K562 (cell line): ENCODE measurements around the gene NUBP2. TPM values are rescaled to one million over a fixed set of nuclear protein-coding genes. Genes with fewer than 3 reads are reported as not detected.
A peak's percentile ranks its signal among the peaks of the same experiment; 100 is the strongest.

Experiments
- ATAC-seq: fragments of 200-7000 bp; cut with Tn5 transposase; 3 replicates; pipeline ENCODE4 v1.9.1; 2020; ENCODE audit warnings: moderate library complexity
- BruUV-seq: library from RNA; stranded (reverse); fragments of 400-500 nt; replicated peaks from 2 replicates; lab custom pipeline; 2021; lab: Mats Ljungman, UMichigan
- CTCF ChIA-PET: fragments of 300-600 bp; formaldehyde crosslinking; extraction: SDS; loops from one replicate; lab custom pipeline; 2021; ENCODE audit warnings: low intra/inter-chr PET ratio; lab: Yijun Ruan, JAX
- POLR2A ChIA-PET: fragments of 300-600, 350-650 bp; sonication (Branson Sonifier 250); formaldehyde crosslinking; extraction: SDS; loops from one replicate; lab custom pipeline; 2021; ENCODE audit warnings: antibody characterized with exemption, inconsistent platforms; lab: Yijun Ruan, JAX
- DNase-seq, 4 experiments: peaks; one replicate each; pipeline versions ENCODE4 v3.0.0 to v3.0.0-alpha.2; 2011 to 2018; ENCODE audit warnings: low spot score in 3 of 4, mixed read lengths in 3 of 4; ENCODE audit errors: extremely low read depth in 1 of 4
- FAIRE-seq: peaks from 2 replicates; lab custom pipeline; 2011; peaks lifted over from hg19 to GRCh38; lab: Jason Lieb, UNC
- H2AFZ ChIP-seq: 2 replicates; pipeline ENCODE4 v1.6.0; 2011; ENCODE audit warnings: low read depth, low read length, control low read depth, inconsistent platforms
- H3K27ac ChIP-seq: fragments of 200-600 bp; 3 replicates; pipeline ENCODE4 v1.8.0; 2011; ENCODE audit warnings: low read depth, mild to moderate bottlenecking, control low read depth, inconsistent platforms, low read length, moderate library complexity, mixed read lengths; ENCODE audit errors: extremely low read depth
- H3K27me3 ChIP-seq, 2 experiments: fragments of 300-600 bp in 1 of 2; 2 replicates in 1 of 2; 3 replicates in 1 of 2; pipeline versions ENCODE4 v1.6.0 to v1.8.0; 2011; ENCODE audit warnings: inconsistent platforms in 2 of 2, low read length in 2 of 2, mild to moderate bottlenecking in 1 of 2, mixed read lengths in 1 of 2, moderate library complexity in 1 of 2; ENCODE audit not compliant: control insufficient read depth in 2 of 2, insufficient read depth in 2 of 2
- H3K36me3 ChIP-seq: fragments of 300-600 bp; 3 replicates; pipeline ENCODE4 v1.8.0; 2011; ENCODE audit warnings: mild to moderate bottlenecking, low read length, inconsistent platforms; ENCODE audit not compliant: control insufficient read depth, insufficient read depth
- H3K4me1 ChIP-seq, 2 experiments: fragments of 200-600 bp in 1 of 2; replicated peaks in 1 of 2; 2 replicates in 1 of 2; 3 replicates in 1 of 2; pipeline versions ENCODE4 v1.5.1 to v1.8.0; 2011; ENCODE audit warnings: inconsistent platforms in 2 of 2, low read length in 2 of 2, mild to moderate bottlenecking in 1 of 2, mixed read lengths in 1 of 2, moderate library complexity in 1 of 2; ENCODE audit not compliant: control insufficient read depth in 2 of 2, insufficient read depth in 2 of 2
- H3K4me2 ChIP-seq: 2 replicates; pipeline ENCODE4 v1.6.1; 2011; ENCODE audit warnings: low read length, control low read depth, inconsistent platforms, mixed read lengths; ENCODE audit not compliant: insufficient read depth
- H3K4me3 ChIP-seq: fragments of 200-600 bp; sonication (generic), shearing (Covaris generic); 2 replicates; pipeline ENCODE4 v1.5.1; 2016; ENCODE audit warnings: control low read depth, inconsistent platforms
- H3K79me2 ChIP-seq: fragments of 200-600 bp; 3 replicates; pipeline ENCODE4 v1.8.0; 2011; ENCODE audit warnings: low read length, inconsistent platforms; ENCODE audit not compliant: control insufficient read depth, insufficient read depth
- H3K9ac ChIP-seq, 2 experiments: 2 replicates each; pipeline versions ENCODE4 v1.6.0 to v1.6.1; 2011; ENCODE audit warnings: low read depth in 2 of 2, low read length in 2 of 2, control low read depth in 1 of 2, inconsistent platforms in 1 of 2, mild to moderate bottlenecking in 1 of 2, mixed read lengths in 1 of 2; ENCODE audit not compliant: insufficient read depth in 1 of 2
- H3K9me1 ChIP-seq: one replicate; pipeline ENCODE4 v1.6.0; 2011; ENCODE audit warnings: inconsistent platforms, mild to moderate bottlenecking, low read length, moderate library complexity; ENCODE audit not compliant: control insufficient read depth, insufficient read depth
- H3K9me3 ChIP-seq: replicated peaks from 2 replicates; pipeline ENCODE4 v1.5.1; 2011; ENCODE audit warnings: low read depth, low read length, inconsistent platforms; ENCODE audit not compliant: control insufficient read depth, insufficient read depth
- H4K20me1 ChIP-seq: replicated peaks from 2 replicates; pipeline ENCODE4 v1.6.1; 2011; ENCODE audit warnings: low read length, inconsistent platforms, mixed read lengths; ENCODE audit not compliant: control insufficient read depth, insufficient read depth
- CC2D1A ChIP-seq: fragments of 450-650 bp; IDR thresholded peaks from 2 replicates; pipeline ENCODE4 v1.6.1; 2017; ENCODE audit warnings: mild to moderate bottlenecking
- GTF2B ChIP-seq: IDR thresholded peaks from 2 replicates; pipeline ENCODE4 v1.6.1; 2011; ENCODE audit not compliant: insufficient read length; ENCODE audit errors: extremely low read depth
- HBP1 ChIP-seq: fragments of 450-650 bp; formaldehyde crosslinking; IDR thresholded peaks from 2 replicates; pipeline ENCODE4 v1.4.0; 2022; ENCODE audit warnings: missing genetic modification characterization
- KDM1A ChIP-seq, 2 experiments: fragments of 450-650 bp; IDR thresholded peaks; 2 replicates each; pipeline ENCODE4 v1.6.1; 2016; ENCODE audit warnings: mild to moderate bottlenecking in 2 of 2
- POLR2G ChIP-seq: fragments of 200-400 bp; formaldehyde crosslinking; IDR thresholded peaks from 2 replicates; pipeline ENCODE4 v1.6.1; 2017; ENCODE audit warnings: low read depth, mild to moderate bottlenecking, antibody characterized with exemption, low read length, moderate library complexity
- POLR3G ChIP-seq: IDR thresholded peaks from 2 replicates; pipeline ENCODE4 v1.6.1; 2011; ENCODE audit not compliant: insufficient read length, insufficient replicate concordance; ENCODE audit errors: extremely low read depth
- PTTG1 ChIP-seq: fragments of 450-650 bp; IDR thresholded peaks from 2 replicates; pipeline ENCODE4 v1.6.1; 2016; ENCODE audit warnings: low read depth, mild to moderate bottlenecking, missing genetic modification characterization, missing compliant biosample characterization
- RBFOX2 ChIP-seq: fragments of 200-400 bp; formaldehyde crosslinking; IDR thresholded peaks from 2 replicates; pipeline ENCODE4 v1.6.1; 2017; ENCODE audit warnings: low read depth, mild to moderate bottlenecking, low read length, moderate library complexity
- SNIP1 ChIP-seq: fragments of 450-650 bp; IDR thresholded peaks from 2 replicates; pipeline ENCODE4 v1.7.1; 2017; ENCODE audit warnings: low read depth, mild to moderate bottlenecking
- SRSF9 ChIP-seq: fragments of 200-400 bp; formaldehyde crosslinking; IDR thresholded peaks from 2 replicates; pipeline ENCODE4 v1.6.1; 2017; ENCODE audit warnings: low read depth, low read length, borderline replicate concordance
- STAT5A ChIP-seq: IDR thresholded peaks from 2 replicates; pipeline ENCODE4 v1.6.1; 2012; ENCODE audit warnings: low read length, inconsistent platforms, borderline replicate concordance
- ZKSCAN3 ChIP-seq: fragments of 250-450 bp; sonication (Bioruptor Pico); IDR thresholded peaks from 2 replicates; pipeline ENCODE4 v1.4.0; 2020
- ZNF347 ChIP-seq: fragments of 450-650 bp; formaldehyde crosslinking; IDR thresholded peaks from 2 replicates; pipeline ENCODE4 v1.4.0; 2020; ENCODE audit warnings: low read depth, mild to moderate bottlenecking, moderate library complexity
- WGBS: fragments of 100-300 bp; shearing (Covaris generic); methylation state at CpG from one replicate; pipeline ENCODE4 v1.1.6; 2016; ENCODE audit warnings: low coverage, mixed read lengths; ENCODE audit not compliant: insufficient coverage; ENCODE audit errors: missing lambda C conversion rate; 5-methylcytosine and 5-hydroxymethylcytosine counted together
- in situ Hi-C: fragments of 300-500 bp; cut with MboI; formaldehyde crosslinking; loops from 4 replicates; pipeline ENCODE4 v1.15.0; 2018; ENCODE audit warnings: inconsistent platforms, mixed read lengths
- intact Hi-C: fragments of 100-400 bp; cut with micrococcal nuclease; formaldehyde crosslinking; loops from 2 replicates; pipeline ENCODE4 v1.14.2; 2022
- polyA plus RNA-seq, 8 experiments: library from polyadenylated mRNA; depleted of rRNA in 4 of 8; stranded (reverse) in 5 of 8; unstranded in 3 of 8; fragments of >200 nt; fragmentation: Nextera tagmentation in 2 of 8; fragmentation: Illumina TruSeq in 1 of 8; extraction: Ambion mirVana in 2 of 8; extraction: Trizol in 1 of 8; gene quantifications; 2 replicates each; pipeline versions ENCODE4 v1.2.1 to v1.2.3, GENCODE V29; 2011 to 2014; ENCODE audit warnings: inconsistent platforms in 1 of 8, missing spikeins in 1 of 8
- total RNA-seq, 7 experiments: library from RNA; depleted of rRNA in 6 of 7; stranded (reverse); fragments of >200 nt in 6 of 7; fragmentation: Illumina TruSeq in 2 of 7; extraction: Trizol in 2 of 7; gene quantifications; 2 replicates each; pipeline versions ENCODE4 v1.2.1 to v1.2.3, GENCODE V29; 2011 to 2021; ENCODE audit warnings: low replicate concordance in 1 of 7

Gene NUBP2
- total and polyA plus RNA-seq, 9 of the 15 experiments (the other 6 are each of a cell fraction or from before 2014, with no cell fraction given): 1.8 to 115 (median 24.0) TPM

- ATAC-seq (no peak), FAIRE-seq (no peak), DNase-seq (no peak)
- Histone ChIP-seq H3K79me2 (peaks cover 46% of the 10 kb centered on the region), H4K20me1 (no peaks in the 10 kb centered on the region; the same call in 1 of the 2 replicates), H2AFZ (no peak overlapping the region), H3K4me2 (no peak overlapping the region), H3K27me3 (no peaks in the 10 kb centered on the region), H3K27ac (no peak overlapping the region), H3K9ac (no peak overlapping the region), H3K4me1 (peaks cover 2 to 77% of the 10 kb centered on the region in 2 experiments; a peak in 3 of 5 replicates), H3K36me3 (peaks cover 59% of the 10 kb centered on the region; the same call in 1 of the 3 replicates), H3K9me3 (no peaks in the 10 kb centered on the region), H3K9me1 (no peaks in the 10 kb centered on the region), H3K4me3 (no peak overlapping the region)
- intact Hi-C loops (no loop called here), in situ Hi-C loops (no loop called here)
- 77% methylated on average over 3 of the region's 6 CpGs for WGBS
- ChIA-PET POLR2A (no interaction called here), CTCF (no interaction called here)
- no TSS peak for BruUV-seq
- TF ChIP-seq SRSF9 (no peak), POLR2G (peak; percentile 20; the same call in 1 of the 2 replicates)
These were observed 4.2 kb downstream of the NUBP2 start for GRCh38 chr16:1787056-1787321.

- Histone ChIP-seq H3K4me1 (peaks cover 2 to 79% of the 10 kb centered on the region in 2 experiments; a peak in 3 of 5 replicates), H3K4me2 (no peak overlapping the region), H2AFZ (no peak overlapping the region), H4K20me1 (no peaks in the 10 kb centered on the region; the same call in 1 of the 2 replicates), H3K9me1 (no peaks in the 10 kb centered on the region), H3K79me2 (peaks cover 44% of the 10 kb centered on the region), H3K4me3 (no peak overlapping the region), H3K27ac (no peak overlapping the region), H3K9me3 (no peaks in the 10 kb centered on the region), H3K9ac (no peak overlapping the region; a peak in 1 of 4 replicates), H3K27me3 (no peaks in the 10 kb centered on the region), H3K36me3 (peaks cover 59% of the 10 kb centered on the region; the same call in 1 of the 3 replicates)
- DNase-seq: no peak
- no peak for ATAC-seq
- intact Hi-C loops: no loop called here
- ChIA-PET CTCF (interaction anchor here (0.6 kb wide), 1 partner anchor 550 kb away, joined by 3 read pairs; no protein-coding TSS in a partner anchor), POLR2A (no interaction called here)
- BruUV-seq: no TSS peak
- in situ Hi-C loops: no loop called here
- WGBS: 95% methylated on average over 25 of the region's 44 CpGs
- FAIRE-seq: no peak
- TF ChIP-seq STAT5A (no peak), POLR3G (no peak), POLR2G (peak; percentile 52), SNIP1 (no peak), ZKSCAN3 (CRISPR knock-in tag) (no peak), ZNF347 (CRISPR knock-in tag) (no peak), RBFOX2 (peak; percentile 18; the same call in 1 of the 2 replicates), KDM1A (IDR thresholded peaks at IDR 0.05) (no peak), GTF2B (no peak), PTTG1 (tag) (no peak), HBP1 (no peak), CC2D1A (no peak)
These were observed 4.7 kb downstream of the NUBP2 start for GRCh38 chr16:1787322-1788094.
